Measurements from ENCODE around the gene ZMAT5. TPM values are rescaled to one million over a fixed set of nuclear protein-coding genes. Genes with fewer than 3 reads are reported as not detected.

ZMAT5 gene
- total and polyA plus RNA-seq, 2 of the 13 experiments (the other 11 are each of a cell fraction or from before 2014, with no cell fraction given), result 20.7 to 27.8 TPM

DNA sequence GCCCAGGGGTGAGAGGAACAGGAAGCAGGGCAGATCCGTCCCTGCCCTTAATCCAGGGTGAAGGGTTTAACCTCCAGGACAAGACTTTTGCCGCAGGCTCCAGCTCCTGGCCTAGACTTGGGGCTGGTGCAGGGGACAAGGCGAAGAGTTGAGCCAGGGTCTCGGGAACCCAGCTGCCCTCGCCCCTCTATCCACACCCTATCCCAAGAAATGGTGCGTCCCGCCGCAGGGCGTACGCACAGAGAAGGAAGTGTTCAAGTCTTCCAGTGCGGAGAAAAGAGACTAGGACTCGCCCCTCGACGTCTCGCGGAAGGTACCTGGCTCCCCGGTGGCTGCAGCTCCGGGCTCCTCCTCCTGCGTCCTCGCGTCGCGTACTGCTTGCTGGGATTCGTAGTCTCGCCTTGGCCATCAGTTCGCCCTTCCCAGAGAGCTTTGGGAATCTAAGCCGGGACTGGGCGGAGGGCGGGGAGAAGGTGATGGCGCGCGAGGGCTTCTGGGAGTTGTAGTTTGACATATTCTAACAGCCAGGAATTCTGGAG lies at the start of gene ZMAT5 (continued):
- TF ChIP-seq ZNF75D (CRISPR knock-in tag; IDR thresholded peaks at IDR 0.05; ENCODE audit: borderline replicate concordance), result no peak
- TF ChIP-seq, protein P1, sequence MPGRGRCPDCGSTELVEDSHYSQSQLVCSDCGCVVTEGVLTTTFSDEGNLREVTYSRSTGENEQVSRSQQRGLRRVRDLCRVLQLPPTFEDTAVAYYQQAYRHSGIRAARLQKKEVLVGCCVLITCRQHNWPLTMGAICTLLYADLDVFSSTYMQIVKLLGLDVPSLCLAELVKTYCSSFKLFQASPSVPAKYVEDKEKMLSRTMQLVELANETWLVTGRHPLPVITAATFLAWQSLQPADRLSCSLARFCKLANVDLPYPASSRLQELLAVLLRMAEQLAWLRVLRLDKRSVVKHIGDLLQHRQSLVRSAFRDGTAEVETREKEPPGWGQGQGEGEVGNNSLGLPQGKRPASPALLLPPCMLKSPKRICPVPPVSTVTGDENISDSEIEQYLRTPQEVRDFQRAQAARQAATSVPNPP (CRISPR knock-in tag; IDR thresholded peaks at IDR 0.05), result 0 out of 2 replicates have a peak, but pooled peaks have one; percentile 13
- TF ChIP-seq SOX6 (IDR thresholded peaks at IDR 0.05), result no peak
- no peak; the same call in 1 of the 2 replicates for TF ChIP-seq SOX6 (CRISPR knock-in tag; IDR thresholded peaks at IDR 0.05)
- TF ChIP-seq ZNF558 (CRISPR knock-in tag; IDR thresholded peaks at IDR 0.05; ENCODE audit: borderline replicate concordance), result peak; percentile 56; the same call in 1 of the 2 replicates
- TF ChIP-seq, protein P2, sequence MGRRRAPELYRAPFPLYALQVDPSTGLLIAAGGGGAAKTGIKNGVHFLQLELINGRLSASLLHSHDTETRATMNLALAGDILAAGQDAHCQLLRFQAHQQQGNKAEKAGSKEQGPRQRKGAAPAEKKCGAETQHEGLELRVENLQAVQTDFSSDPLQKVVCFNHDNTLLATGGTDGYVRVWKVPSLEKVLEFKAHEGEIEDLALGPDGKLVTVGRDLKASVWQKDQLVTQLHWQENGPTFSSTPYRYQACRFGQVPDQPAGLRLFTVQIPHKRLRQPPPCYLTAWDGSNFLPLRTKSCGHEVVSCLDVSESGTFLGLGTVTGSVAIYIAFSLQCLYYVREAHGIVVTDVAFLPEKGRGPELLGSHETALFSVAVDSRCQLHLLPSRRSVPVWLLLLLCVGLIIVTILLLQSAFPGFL (CRISPR knock-in tag; IDR thresholded peaks at IDR 0.05), result no peak
- TF ChIP-seq ZBTB38 (CRISPR knock-in tag; IDR thresholded peaks at IDR 0.05), result 0 out of 2 replicates have a peak, but pooled peaks have one; percentile 48
- TF ChIP-seq ATF7-NPFF (CRISPR knock-in tag; IDR thresholded peaks at IDR 0.05; ENCODE audit: low read depth), result peak; percentile 42; the same call in 1 of the 2 replicates
- no peak for TF ChIP-seq RARA (CRISPR knock-in tag; IDR thresholded peaks at IDR 0.05)
- no peak for TF ChIP-seq PRPF4 (IDR thresholded peaks at IDR 0.05; ENCODE audit: low read depth, low read length, poor library complexity, severe bottlenecking)
- TF ChIP-seq AGO2 (optimal IDR thresholded peaks at IDR 0.05; ENCODE audit: low read depth, low read length), result no peak
- no peak for TF ChIP-seq RBM22 (optimal IDR thresholded peaks at IDR 0.05; ENCODE audit: low read length)
- TF ChIP-seq, protein P3, sequence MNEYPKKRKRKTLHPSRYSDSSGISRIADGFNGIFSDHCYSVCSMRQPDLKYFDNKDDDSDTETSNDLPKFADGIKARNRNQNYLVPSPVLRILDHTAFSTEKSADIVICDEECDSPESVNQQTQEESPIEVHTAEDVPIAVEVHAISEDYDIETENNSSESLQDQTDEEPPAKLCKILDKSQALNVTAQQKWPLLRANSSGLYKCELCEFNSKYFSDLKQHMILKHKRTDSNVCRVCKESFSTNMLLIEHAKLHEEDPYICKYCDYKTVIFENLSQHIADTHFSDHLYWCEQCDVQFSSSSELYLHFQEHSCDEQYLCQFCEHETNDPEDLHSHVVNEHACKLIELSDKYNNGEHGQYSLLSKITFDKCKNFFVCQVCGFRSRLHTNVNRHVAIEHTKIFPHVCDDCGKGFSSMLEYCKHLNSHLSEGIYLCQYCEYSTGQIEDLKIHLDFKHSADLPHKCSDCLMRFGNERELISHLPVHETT (CRISPR knock-in tag; conservative IDR thresholded peaks at IDR 0.05), result no peak
- TF ChIP-seq, protein P4, sequence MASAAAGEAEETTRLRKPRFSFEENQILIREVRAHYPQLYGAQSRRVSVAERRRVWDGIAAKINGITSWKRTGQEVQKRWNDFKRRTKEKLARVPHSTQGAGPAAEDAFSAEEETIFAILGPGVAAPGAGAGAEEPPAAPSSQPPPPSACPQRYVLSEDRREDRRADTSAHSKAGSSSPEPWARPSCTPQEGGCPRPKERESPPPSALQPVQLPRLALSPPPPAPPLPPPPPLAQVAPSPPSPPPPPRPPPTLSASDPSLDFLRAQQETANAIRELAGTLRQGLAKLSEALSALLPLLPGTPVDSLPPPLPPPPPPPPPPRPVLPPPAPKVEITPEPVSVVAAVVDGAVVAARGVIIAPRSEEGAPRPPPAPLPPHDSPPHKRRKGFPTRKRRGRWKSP (CRISPR knock-in tag; IDR thresholded peaks at IDR 0.05), result no peak
- TF ChIP-seq, protein P5, sequence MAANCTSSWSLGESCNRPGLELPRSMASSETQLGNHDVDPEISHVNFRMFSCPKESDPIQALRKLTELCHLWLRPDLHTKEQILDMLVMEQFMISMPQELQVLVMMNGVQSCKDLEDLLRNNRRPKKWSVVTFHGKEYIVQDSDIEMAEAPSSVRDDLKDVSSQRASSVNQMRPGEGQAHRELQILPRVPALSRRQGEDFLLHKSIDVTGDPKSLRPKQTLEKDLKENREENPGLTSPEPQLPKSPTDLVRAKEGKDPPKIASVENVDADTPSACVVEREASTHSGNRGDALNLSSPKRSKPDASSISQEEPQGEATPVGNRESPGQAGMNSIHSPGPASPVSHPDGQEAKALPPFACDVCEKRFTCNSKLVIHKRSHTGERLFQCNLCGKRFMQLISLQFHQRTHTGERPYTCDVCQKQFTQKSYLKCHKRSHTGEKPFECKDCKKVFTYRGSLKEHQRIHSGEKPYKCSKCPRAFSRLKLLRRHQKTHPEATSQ (CRISPR knock-in tag; IDR thresholded peaks at IDR 0.05; ENCODE audit: borderline replicate concordance), result no peak
- TF ChIP-seq TEAD3 (CRISPR knock-in tag; optimal IDR thresholded peaks at IDR 0.05; ENCODE audit: borderline replicate concordance), result peak; percentile 17
- TF ChIP-seq, protein P6, sequence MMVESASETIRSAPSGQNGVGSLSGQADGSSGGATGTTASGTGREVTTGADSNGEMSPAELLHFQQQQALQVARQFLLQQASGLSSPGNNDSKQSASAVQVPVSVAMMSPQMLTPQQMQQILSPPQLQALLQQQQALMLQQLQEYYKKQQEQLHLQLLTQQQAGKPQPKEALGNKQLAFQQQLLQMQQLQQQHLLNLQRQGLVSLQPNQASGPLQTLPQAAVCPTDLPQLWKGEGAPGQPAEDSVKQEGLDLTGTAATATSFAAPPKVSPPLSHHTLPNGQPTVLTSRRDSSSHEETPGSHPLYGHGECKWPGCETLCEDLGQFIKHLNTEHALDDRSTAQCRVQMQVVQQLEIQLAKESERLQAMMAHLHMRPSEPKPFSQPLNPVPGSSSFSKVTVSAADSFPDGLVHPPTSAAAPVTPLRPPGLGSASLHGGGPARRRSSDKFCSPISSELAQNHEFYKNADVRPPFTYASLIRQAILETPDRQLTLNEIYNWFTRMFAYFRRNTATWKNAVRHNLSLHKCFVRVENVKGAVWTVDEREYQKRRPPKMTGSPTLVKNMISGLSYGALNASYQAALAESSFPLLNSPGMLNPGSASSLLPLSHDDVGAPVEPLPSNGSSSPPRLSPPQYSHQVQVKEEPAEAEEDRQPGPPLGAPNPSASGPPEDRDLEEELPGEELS (CRISPR knock-in tag; IDR thresholded peaks at IDR 0.05), result no peak; the same call in 1 of the 2 replicates
- TF ChIP-seq, protein P7, sequence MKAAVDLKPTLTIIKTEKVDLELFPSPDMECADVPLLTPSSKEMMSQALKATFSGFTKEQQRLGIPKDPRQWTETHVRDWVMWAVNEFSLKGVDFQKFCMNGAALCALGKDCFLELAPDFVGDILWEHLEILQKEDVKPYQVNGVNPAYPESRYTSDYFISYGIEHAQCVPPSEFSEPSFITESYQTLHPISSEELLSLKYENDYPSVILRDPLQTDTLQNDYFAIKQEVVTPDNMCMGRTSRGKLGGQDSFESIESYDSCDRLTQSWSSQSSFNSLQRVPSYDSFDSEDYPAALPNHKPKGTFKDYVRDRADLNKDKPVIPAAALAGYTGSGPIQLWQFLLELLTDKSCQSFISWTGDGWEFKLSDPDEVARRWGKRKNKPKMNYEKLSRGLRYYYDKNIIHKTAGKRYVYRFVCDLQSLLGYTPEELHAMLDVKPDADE (CRISPR knock-in tag; IDR thresholded peaks at IDR 0.05), result no peak
- TF ChIP-seq HDAC1 (CRISPR knock-in tag; IDR thresholded peaks at IDR 0.05), result peak; percentile 79
